ENCODE measurements around the gene PIP4K2A.
"Not testable (repeated sequence)": the region's sequence is repeated elsewhere in the genome, so short reads cannot be mapped to it uniquely, and the experiment has no call there.

The PIP4K2A gene

DNA sequence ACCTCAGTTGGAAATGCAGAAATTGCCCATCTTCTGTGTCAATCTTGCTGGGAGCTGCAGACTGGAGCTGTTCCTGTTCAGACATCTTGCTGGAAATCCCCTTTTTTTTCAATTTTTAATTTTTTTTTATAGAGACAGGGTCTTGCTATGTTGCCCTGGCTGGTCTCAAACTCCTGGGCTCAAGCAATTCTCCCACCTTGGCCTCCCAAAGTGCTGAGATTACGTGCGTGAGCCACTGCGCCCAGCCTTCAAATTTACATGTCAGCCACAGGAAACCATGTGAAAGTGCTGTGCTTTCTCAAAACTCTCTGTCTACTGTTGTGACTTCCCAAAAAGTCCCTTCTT lies 200.0 kb downstream of the PIP4K2A start:
- H3K9me3 ChIP-seq (ENCODE audit: control insufficient read depth, low read length); H3K4me3 ChIP-seq (ENCODE audit: extremely low read depth, insufficient read depth, low read length, poor library complexity, severe bottlenecking); H3K4me1 ChIP-seq (ENCODE audit: control insufficient read depth, insufficient read depth, low read length, poor library complexity, severe bottlenecking); H3K36me3 ChIP-seq (ENCODE audit: control insufficient read depth, insufficient read depth, low read length); H3K27ac ChIP-seq (ENCODE audit: low read depth, low read length, severe bottlenecking): not testable (repeated sequence)
- WGBS, 2 experiments (ENCODE audit: insufficient coverage in 2 of 2): 92 to 96% methylated on average over 3 of the region's 3 CpGs

DNA sequence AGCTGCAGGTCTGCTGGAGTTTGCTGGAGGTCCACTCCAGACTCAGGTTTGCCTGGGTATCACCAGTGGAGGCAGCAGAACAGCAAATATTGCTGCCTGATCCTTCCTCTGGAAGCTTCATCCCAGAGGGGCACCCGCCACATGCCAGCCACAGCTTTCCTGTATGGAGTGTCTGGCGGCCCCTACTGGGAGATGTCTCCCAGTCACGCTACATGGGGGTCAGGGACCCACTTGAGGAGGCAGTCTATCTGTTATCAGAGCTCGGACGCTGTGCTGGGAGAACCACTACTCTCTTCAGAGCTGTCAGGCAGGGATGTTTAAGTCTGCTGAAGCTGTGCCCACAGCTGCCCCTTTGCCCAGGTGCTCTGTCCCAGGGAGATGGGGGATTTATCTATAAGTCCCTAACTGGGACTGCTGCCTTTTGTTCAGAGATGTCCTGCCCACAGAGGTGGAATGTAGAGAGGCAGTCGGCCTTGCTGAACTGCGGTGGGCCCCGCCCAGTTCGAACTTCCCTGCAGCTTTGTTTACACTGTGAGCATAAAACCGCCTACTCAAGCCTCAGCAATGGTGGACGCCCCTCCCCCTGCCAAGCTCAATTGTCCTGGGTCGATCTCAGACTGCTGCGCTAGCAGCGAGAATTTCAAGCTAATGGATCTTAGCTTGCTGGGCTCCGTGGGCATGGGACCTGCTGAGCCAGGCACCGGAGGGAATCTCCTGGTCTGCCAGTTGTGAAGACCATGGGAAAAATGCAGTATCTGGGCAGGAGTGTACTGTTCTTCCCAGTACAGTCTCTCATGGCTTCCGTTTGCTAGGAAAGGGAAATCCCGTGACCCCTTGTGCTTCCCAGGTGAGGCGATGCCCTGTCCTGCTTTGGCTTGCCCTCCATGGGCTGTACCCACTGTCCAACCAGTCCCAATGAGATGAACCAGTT lies 200.6 kb downstream of the PIP4K2A start:
- WGBS, 2 experiments (ENCODE audit: insufficient coverage in 2 of 2): 35 to 38% methylated on average over 18 to 19 of the region's 19 CpGs
- H3K4me1 ChIP-seq (ENCODE audit: control insufficient read depth, insufficient read depth, low read length, poor library complexity, severe bottlenecking); H3K9me3 ChIP-seq (ENCODE audit: control insufficient read depth, low read length); H3K36me3 ChIP-seq (ENCODE audit: control insufficient read depth, insufficient read depth, low read length); H3K27ac ChIP-seq (ENCODE audit: low read depth, low read length, severe bottlenecking): not testable (repeated sequence)
- peak overlapping the region; percentile 5 for H3K4me3 ChIP-seq (ENCODE audit: extremely low read depth, insufficient read depth, low read length, poor library complexity, severe bottlenecking)

DNA sequence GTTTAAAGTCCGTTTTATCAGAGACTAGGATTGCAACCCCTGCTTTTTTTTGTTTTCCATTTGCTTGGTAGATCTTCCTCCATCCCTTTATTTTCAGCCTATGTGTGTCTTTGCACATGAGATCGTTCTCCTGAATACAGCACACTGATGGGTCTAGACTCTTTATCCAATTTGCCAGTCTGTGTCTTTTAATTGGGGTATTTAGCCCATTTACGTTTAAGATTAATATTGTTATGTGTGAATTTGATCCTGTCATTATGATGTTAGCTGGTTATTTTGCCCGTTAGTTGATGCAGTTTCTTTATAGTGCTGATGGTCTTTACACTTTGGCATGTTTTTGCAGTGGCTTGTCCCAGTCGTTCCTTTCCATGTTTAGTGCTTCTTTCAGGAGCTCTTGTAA lies 202.4 kb downstream of the PIP4K2A start:
- 89 to 94% methylated on average over 3 to 4 of the region's 5 CpGs for WGBS, 2 experiments (ENCODE audit: insufficient coverage in 2 of 2)
- H3K4me1 ChIP-seq (ENCODE audit: control insufficient read depth, insufficient read depth, low read length, poor library complexity, severe bottlenecking); H3K4me3 ChIP-seq (ENCODE audit: extremely low read depth, insufficient read depth, low read length, poor library complexity, severe bottlenecking); H3K27ac ChIP-seq (ENCODE audit: low read depth, low read length, severe bottlenecking); H3K9me3 ChIP-seq (ENCODE audit: control insufficient read depth, low read length); H3K36me3 ChIP-seq (ENCODE audit: control insufficient read depth, insufficient read depth, low read length): not testable (repeated sequence)

DNA sequence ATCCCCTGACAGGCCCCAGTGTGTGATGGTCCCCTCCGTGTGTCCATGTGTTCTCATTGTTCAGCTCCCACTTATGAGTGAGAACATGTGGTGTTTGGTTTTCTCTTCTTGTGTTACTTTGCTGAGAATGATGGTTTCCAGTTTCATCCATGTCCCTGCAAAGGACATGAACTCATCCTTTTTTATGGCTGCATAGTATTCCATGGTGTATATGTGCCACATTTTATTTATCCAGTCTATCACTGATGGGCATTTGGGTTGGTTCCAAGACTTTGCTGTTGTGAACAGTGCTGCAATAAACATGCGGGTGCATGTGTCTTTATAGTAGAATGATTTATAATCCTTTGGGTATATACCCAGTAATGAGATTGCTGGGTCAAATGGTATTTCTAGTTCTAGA lies 206.2 kb downstream of the PIP4K2A start:
- H3K4me3 ChIP-seq (ENCODE audit: extremely low read depth, insufficient read depth, low read length, poor library complexity, severe bottlenecking); H3K9me3 ChIP-seq (ENCODE audit: control insufficient read depth, low read length); H3K36me3 ChIP-seq (ENCODE audit: control insufficient read depth, insufficient read depth, low read length); H3K27ac ChIP-seq (ENCODE audit: low read depth, low read length, severe bottlenecking); H3K4me1 ChIP-seq (ENCODE audit: control insufficient read depth, insufficient read depth, low read length, poor library complexity, severe bottlenecking): not testable (repeated sequence)
- 100% methylated on average over 1 of the region's 2 CpGs; no CpG with 5 or more reads in 1 of the 2 experiments for WGBS, 2 experiments (ENCODE audit: insufficient coverage in 2 of 2)

DNA sequence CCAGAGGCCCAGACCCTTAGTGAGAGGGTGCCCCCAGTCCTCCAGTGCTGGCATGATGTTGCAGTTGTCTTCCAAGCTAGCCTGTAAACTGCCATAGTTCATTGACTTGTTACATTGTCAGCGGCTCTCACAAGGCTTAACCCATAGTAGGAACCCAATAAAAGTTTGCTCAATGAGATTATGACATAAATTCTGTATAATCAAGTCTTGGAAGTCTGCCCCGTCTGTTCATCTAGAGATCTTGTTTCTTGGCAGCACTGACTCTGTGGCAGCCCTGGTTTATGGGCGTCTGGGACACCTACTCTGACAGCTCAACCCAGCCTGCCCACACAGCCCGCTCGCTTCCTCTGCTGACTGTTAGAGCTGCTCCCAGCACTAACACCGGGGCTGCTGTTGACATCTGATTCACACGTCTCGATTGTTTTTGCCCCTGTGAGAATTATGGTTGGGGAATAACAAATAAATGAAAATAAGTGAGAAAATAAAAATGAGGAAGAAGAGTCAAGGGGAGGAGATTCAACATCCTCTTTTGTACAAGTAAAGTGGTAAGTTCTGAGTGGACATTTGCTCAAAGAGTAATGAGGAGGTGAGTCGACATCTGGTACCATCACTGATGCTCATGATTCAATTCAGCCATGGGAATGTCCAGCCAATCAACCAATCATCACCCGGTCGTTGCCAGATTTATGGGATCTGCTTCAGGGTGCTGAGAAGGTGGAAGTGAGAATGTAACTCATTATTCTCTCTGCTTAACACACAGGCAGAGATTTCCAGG lies 208.3 kb downstream of the PIP4K2A start:
- 82 to 93% methylated on average over 4 to 6 of the region's 11 CpGs for WGBS, 2 experiments (ENCODE audit: insufficient coverage in 2 of 2)
- H3K27ac ChIP-seq (ENCODE audit: low read depth, low read length, severe bottlenecking): peak overlapping the region; percentile 10
- no peaks in the 10 kb centered on the region for H3K9me3 ChIP-seq (ENCODE audit: control insufficient read depth, low read length)
- no peak overlapping the region for H3K4me3 ChIP-seq (ENCODE audit: extremely low read depth, insufficient read depth, low read length, poor library complexity, severe bottlenecking)
- no peaks in the 10 kb centered on the region for H3K4me1 ChIP-seq (ENCODE audit: control insufficient read depth, insufficient read depth, low read length, poor library complexity, severe bottlenecking)
- H3K36me3 ChIP-seq (ENCODE audit: control insufficient read depth, insufficient read depth, low read length): no peaks in the 10 kb centered on the region

DNA sequence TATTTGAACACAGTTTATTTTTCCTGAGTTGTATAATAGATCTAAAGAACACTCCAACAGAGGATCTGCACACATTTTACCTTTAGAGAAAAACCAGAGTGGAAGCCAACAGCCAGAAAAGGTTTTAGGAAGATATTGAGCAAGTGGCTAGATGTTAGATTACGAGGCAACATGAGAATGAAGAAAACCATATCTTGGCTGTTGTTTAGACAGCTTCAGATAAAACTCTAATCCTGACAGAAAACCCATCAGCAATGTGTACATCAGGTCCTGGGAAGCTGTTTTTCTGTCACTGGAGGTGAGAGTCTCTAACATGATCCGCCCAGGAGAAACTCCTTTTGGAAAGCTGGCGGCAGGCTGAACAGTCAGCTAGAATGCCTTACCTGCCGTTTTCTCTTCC lies 209.6 kb downstream of the PIP4K2A start:
- 83 to 86% methylated on average over 3 to 4 of the region's 4 CpGs for WGBS, 2 experiments (ENCODE audit: insufficient coverage in 2 of 2)
- H3K27ac ChIP-seq (ENCODE audit: low read depth, low read length, severe bottlenecking): no peak overlapping the region

DNA sequence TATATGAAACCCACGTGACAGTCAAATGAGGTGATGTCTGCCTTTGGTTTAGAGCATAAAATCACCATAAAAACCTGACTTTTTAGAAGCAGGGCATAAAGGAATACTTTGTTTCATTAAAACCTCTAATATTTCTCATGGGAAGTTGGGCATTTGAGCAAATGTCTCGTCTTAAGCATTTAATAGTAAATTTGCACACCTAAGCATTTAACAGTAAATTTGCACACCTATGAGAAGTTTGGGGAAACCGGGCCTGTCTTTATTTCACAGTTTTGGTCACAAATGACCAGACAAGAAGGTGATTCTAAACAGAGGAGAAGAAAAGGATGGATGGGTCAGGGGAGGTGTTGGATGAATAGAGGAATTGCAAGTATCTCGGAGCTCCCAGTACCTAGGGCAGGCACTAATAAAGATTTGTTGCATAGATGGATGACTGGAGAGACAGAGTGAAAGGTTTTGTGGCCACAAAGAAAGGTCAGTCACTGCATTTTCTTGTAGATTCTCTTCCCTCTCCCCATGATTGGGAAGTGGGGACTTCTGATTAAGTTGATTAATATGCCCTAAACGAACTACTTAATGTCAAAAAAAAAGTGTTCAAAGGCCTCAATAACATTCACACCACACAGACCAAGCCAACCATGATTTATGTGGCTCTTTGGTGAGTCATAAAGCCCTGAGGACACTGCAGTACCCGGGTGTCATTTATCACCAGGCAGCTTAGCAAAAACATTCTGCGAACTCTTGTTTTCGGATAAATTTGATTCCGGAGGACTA lies 210.9 kb downstream of the PIP4K2A start:
- no peaks in the 10 kb centered on the region for H3K36me3 ChIP-seq (ENCODE audit: control insufficient read depth, insufficient read depth, low read length)
- 76 to 88% methylated on average over 3 of the region's 9 CpGs for WGBS, 2 experiments (ENCODE audit: insufficient coverage in 2 of 2)
- peak overlapping the region; percentile 2 for H3K27ac ChIP-seq (ENCODE audit: low read depth, low read length, severe bottlenecking)
- H3K9me3 ChIP-seq (ENCODE audit: control insufficient read depth, low read length): no peaks in the 10 kb centered on the region
- H3K4me1 ChIP-seq (ENCODE audit: control insufficient read depth, insufficient read depth, low read length, poor library complexity, severe bottlenecking): no peaks in the 10 kb centered on the region
- no peak overlapping the region for H3K4me3 ChIP-seq (ENCODE audit: extremely low read depth, insufficient read depth, low read length, poor library complexity, severe bottlenecking)

More for the DNA sequence above, 209.6 kb downstream of the PIP4K2A start:
- Histone ChIP-seq H3K4me1 (ENCODE audit: control insufficient read depth, insufficient read depth, low read length, poor library complexity, severe bottlenecking) (no peaks in the 10 kb centered on the region), H3K4me3 (ENCODE audit: extremely low read depth, insufficient read depth, low read length, poor library complexity, severe bottlenecking) (no peak overlapping the region), H3K36me3 (ENCODE audit: control insufficient read depth, insufficient read depth, low read length) (no peaks in the 10 kb centered on the region), H3K9me3 (ENCODE audit: control insufficient read depth, low read length) (no peaks in the 10 kb centered on the region)

DNA sequence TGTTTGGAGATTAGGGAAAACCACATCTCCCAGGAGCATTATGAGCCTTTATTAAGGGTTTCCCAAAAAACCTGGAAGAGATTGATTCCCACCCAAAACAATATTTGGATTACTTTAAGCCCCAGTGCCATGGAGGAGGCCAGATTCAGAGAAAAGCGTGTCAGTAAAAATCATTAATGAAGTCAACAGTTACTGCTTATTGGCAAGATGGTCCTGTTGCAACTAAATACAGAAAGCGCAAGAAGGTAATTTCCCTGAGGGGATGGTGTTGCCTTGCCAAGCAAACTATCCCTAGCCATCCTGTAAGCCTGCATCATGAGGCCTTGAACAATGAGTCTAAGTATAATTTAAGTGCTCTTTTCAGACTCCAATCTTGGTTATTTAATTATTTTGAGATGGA lies 212.5 kb downstream of the PIP4K2A start:
- H3K9me3 ChIP-seq (ENCODE audit: control insufficient read depth, low read length): no peaks in the 10 kb centered on the region
- 100% methylated on average over 2 of the region's 2 CpGs for WGBS, 2 experiments (ENCODE audit: insufficient coverage in 2 of 2)

DNA sequence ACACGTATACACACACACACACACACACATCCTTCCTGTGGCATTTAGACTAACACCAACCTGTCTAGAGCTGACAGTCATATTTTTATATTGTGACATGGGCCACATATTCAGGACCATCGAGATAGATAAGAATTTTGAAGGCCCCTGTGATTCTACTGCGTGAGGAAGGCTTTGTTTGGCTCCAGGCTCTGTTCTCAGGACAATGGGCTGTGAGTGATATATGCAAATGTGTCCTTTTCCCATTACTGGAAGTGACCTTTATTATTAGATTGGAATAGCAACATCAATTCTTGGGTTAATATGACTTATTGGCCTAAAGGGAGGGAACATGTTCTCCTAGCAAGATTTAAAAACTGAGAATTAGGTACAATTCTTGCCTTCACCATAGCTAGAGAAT lies 213.0 kb downstream of the PIP4K2A start:
- no peaks in the 10 kb centered on the region for H3K9me3 ChIP-seq (ENCODE audit: control insufficient read depth, low read length)
- H3K4me1 ChIP-seq (ENCODE audit: control insufficient read depth, insufficient read depth, low read length, poor library complexity, severe bottlenecking): no peaks in the 10 kb centered on the region
- H3K27ac ChIP-seq (ENCODE audit: low read depth, low read length, severe bottlenecking): no peak overlapping the region
- H3K36me3 ChIP-seq (ENCODE audit: control insufficient read depth, insufficient read depth, low read length): no peaks in the 10 kb centered on the region
- WGBS, 2 experiments (ENCODE audit: insufficient coverage in 2 of 2): 80 to 86% methylated on average over 1 to 2 of the region's 3 CpGs
- H3K4me3 ChIP-seq (ENCODE audit: extremely low read depth, insufficient read depth, low read length, poor library complexity, severe bottlenecking): no peak overlapping the region

More for the DNA sequence above, 212.5 kb downstream of the PIP4K2A start:
- Histone ChIP-seq H3K4me3 (ENCODE audit: extremely low read depth, insufficient read depth, low read length, poor library complexity, severe bottlenecking) (no peak overlapping the region), H3K36me3 (ENCODE audit: control insufficient read depth, insufficient read depth, low read length) (no peaks in the 10 kb centered on the region), H3K4me1 (ENCODE audit: control insufficient read depth, insufficient read depth, low read length, poor library complexity, severe bottlenecking) (no peaks in the 10 kb centered on the region), H3K27ac (ENCODE audit: low read depth, low read length, severe bottlenecking) (no peak overlapping the region)

DNA sequence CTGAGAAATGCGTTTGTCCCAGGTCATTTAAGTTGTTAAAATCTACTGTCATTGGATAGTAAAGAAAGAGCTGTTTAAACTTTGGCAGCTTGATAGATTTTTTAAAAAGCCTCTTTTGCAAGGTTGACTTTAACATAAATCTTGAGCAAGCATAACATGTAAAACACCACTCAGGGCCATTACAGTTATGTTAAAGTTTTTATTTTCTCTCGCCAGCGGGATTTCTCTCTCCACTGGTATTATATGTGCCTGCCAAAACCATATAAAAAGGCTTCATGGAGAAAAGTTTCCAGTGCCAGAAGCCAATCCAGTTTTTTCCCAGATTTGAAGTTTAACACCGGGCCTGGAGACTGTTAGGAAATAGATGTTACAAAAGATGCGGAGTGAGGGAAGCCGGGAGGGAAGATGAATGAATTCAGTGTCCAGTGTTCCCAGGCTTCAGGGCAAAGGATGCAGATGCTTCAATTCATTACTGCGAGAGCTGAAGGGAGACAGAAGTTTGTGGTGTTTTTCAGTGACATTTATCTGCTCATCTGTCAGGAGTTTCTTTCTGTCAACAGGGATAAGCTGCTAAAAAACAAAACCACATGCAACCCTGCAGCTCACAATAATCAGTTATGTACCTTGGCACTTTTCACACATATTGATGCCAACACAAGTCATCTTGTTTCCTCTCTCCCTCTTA lies 213.6 kb downstream of the PIP4K2A start:
- Histone ChIP-seq H3K27ac (ENCODE audit: low read depth, low read length, severe bottlenecking) (no peak overlapping the region), H3K4me1 (ENCODE audit: control insufficient read depth, insufficient read depth, low read length, poor library complexity, severe bottlenecking) (no peaks in the 10 kb centered on the region), H3K36me3 (ENCODE audit: control insufficient read depth, insufficient read depth, low read length) (no peaks in the 10 kb centered on the region), H3K4me3 (ENCODE audit: extremely low read depth, insufficient read depth, low read length, poor library complexity, severe bottlenecking) (no peak overlapping the region), H3K9me3 (ENCODE audit: control insufficient read depth, low read length) (no peaks in the 10 kb centered on the region)
- WGBS, 2 experiments (ENCODE audit: insufficient coverage in 2 of 2): 85 to 91% methylated on average over 5 to 6 of the region's 7 CpGs

All from mesodermal cell (in vitro differentiated cells).